Ectodermal cell (in vitro differentiated cells): Measurements from ENCODE around the gene GAPDH.

ENCODE experiments used
- H3K27ac ChIP-seq: 2 replicates; pipeline ENCODE4 v1.7.0; 2013; ENCODE audit warnings: mild to moderate bottlenecking, low read depth, low read length; ENCODE audit not compliant: insufficient read depth, poor library complexity, severe bottlenecking
- H3K27me3 ChIP-seq: 2 replicates; pipeline ENCODE4 v1.7.0; 2013; ENCODE audit warnings: mild to moderate bottlenecking, low read length; ENCODE audit not compliant: insufficient read depth, control insufficient read depth, poor library complexity, severe bottlenecking
- H3K36me3 ChIP-seq: one replicate; pipeline ENCODE4 v1.7.0; 2013; ENCODE audit warnings: low read length; ENCODE audit not compliant: control insufficient read depth, insufficient read depth
- H3K4me1 ChIP-seq: one replicate; pipeline ENCODE4 v1.7.0; 2013; ENCODE audit warnings: low read length; ENCODE audit not compliant: control insufficient read depth, insufficient read depth
- H3K4me3 ChIP-seq: 2 replicates; pipeline ENCODE4 v1.7.0; 2013; ENCODE audit warnings: low read depth, low read length, control low read depth; ENCODE audit not compliant: insufficient read depth
- H3K9me3 ChIP-seq: 2 replicates; pipeline ENCODE4 v1.7.0; 2013; ENCODE audit warnings: mild to moderate bottlenecking, low read length, moderate library complexity; ENCODE audit not compliant: control insufficient read depth
- WGBS, 2 experiments: methylation state at CpG; one replicate each; pipeline ENCODE4 v1.1.7; 2013; ENCODE audit warnings: missing lambda C conversion rate in 2 of 2; 5-methylcytosine and 5-hydroxymethylcytosine counted together

GAPDH gene

DNA sequence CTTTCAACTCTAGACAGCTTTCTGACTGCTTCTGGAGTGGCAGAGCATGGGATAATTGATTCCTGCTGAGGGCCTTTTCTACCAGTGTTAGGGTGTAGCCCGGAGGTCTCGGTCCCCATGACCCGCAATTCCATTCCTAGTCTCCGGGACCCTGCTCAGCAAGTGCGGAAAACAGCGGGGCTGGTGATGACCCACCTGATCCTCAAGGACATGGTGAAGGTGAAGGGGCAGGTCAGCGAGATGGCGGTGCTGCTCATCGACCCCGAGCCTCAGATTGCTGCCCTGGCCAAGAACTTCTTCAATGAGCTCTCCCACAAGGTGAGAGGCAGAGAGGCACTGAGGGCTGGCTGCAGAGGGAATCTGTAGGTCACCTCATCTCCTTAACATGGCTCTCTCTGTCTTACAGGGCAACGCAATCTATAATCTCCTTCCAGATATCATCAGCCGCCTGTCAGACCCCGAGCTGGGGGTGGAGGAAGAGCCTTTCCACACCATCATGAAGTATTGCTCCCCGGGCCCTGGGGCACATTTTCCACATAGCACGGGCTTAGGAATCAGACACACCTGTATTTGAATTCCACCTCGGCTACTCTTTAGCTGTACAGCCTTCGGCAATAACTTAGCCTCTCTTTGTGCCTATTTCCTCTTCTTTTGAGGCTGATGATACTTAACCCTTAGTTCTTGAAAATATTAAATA lies 5.6 kb upstream of the GAPDH start:
- Histone ChIP-seq H3K27ac (no peak overlapping the region), H3K27me3 (no peaks in the 10 kb centered on the region), H3K4me3 (no peak overlapping the region), H3K36me3 (peaks cover 70% of the 10 kb centered on the region), H3K9me3 (no peaks in the 10 kb centered on the region), H3K4me1 (peaks cover 17% of the 10 kb centered on the region)
- 88 to 89% methylated on average over 17 of the region's 17 CpGs for WGBS, 2 experiments

DNA sequence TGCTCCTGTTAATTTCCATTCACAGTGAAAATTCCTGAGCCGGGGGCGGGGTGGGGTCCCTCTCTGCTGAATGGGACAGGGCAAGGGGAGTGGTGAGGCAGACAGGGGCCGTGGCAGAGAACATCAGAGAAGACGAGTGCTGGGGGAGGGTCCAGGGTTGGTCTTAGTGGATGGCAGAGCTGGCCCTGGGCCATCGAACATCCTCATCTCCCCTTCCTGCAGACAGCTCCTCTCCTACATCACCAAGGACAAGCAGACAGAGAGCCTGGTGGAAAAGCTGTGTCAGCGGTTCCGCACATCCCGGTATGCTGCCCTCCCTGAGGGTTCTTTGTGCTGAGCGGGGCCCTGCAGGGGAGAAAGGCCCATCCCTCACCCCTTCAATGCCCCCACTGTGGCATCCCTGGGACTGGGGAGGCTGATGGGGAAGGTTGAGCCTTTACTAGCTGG lies 5.0 kb upstream of the GAPDH start:
- Histone ChIP-seq H3K9me3 (no peaks in the 10 kb centered on the region), H3K4me3 (no peak overlapping the region), H3K27ac (no peak overlapping the region), H3K27me3 (no peaks in the 10 kb centered on the region), H3K36me3 (peaks cover 65% of the 10 kb centered on the region), H3K4me1 (peaks cover 17% of the 10 kb centered on the region)
- WGBS, 2 experiments = 73 to 85% methylated on average over 9 of the region's 9 CpGs

GRCh38 chr12:6530576-6531260 lies 3.6 kb upstream of the GAPDH start:
- H3K27me3 ChIP-seq = no peaks in the 10 kb centered on the region
- H3K4me3 ChIP-seq = no peak overlapping the region
- peaks cover 57% of the 10 kb centered on the region for H3K36me3 ChIP-seq
- H3K4me1 ChIP-seq = peaks cover 18% of the 10 kb centered on the region
- 94 to 97% methylated on average over 18 of the region's 18 CpGs for whole genome bisulfite sequencing, 2 experiments
- no peak overlapping the region for H3K27ac ChIP-seq
- no peaks in the 10 kb centered on the region for H3K9me3 ChIP-seq

DNA sequence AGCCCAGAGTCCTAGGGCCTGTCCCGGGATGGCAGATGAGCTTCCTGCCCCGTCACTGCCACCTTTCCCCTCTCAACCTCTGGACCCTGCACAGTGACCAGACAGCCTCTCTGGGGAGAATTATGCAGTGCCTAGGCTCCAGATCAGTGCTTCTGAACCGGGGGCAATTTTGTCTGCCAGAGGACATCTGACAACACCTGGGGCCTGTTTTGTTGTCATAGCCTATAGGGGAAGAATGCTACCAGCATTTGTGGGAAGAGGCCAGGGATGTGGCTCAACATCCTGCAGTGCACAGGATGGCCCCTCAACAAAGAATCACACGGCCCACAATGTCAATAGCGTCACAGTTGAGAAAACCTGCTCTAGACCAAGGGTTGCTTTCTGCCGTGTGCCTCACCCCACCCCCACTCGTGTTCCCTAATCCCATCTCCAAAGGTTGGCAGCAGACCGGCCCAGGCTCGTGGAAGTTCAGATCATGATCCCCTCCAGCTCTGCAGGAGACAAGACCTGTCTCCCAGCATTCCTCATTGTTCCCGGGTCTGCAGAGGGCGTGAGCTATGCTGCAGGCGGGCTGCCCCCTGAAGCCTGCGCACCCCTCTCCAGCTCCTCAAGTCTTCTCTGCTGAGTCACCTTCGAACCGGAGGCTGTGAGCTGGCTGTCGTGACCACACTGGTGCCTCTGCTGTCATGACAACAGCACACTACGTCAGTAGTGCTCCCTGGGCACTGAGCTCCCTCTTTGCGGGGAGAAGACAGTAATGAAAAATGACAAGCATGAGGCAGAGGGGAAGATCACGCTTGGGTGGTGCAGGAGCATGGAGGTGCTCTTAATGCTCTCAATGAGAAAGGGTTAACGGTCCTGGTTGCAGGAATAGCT lies 2.0 kb upstream of the GAPDH start:
- H3K27me3 ChIP-seq = no peaks in the 10 kb centered on the region
- H3K36me3 ChIP-seq = peaks cover 57% of the 10 kb centered on the region
- peak overlapping the region; percentile 98 for H3K27ac ChIP-seq
- H3K4me1 ChIP-seq = peaks cover 26% of the 10 kb centered on the region
- WGBS, 2 experiments = 23 to 25% methylated on average over 20 of the region's 20 CpGs
- no peaks in the 10 kb centered on the region for H3K9me3 ChIP-seq
- H3K4me3 ChIP-seq = peak overlapping the region; percentile 99

DNA sequence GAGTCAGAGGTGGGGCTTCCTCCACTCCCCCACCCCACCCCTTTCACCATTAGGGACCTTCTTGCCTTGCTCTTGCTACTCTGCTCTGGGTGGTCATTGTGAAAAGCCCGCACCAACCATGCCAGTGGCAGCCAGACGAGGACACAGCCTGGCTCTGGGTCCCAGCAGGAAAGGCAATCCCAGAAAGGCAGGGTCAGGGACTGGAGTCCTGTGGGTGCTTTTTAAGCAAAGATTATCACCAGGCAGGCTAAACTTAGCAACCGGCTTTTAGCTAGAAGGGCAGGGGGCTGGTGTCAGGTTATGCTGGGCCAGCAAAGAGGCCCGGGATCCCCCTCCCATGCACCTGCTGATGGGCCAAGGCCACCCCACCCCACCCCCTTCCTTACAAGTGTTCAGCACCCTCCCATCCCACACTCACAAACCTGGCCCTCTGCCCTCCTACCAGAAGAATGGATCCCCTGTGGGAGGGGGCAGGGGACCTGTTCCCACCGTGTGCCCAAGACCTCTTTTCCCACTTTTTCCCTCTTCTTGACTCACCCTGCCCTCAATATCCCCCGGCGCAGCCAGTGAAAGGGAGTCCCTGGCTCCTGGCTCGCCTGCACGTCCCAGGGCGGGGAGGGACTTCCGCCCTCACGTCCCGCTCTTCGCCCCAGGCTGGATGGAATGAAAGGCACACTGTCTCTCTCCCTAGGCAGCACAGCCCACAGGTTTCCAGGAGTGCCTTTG lies 1.2 kb upstream of the GAPDH start:
- Histone ChIP-seq H3K4me1 (peaks cover 26% of the 10 kb centered on the region), H3K9me3 (no peaks in the 10 kb centered on the region), H3K27me3 (no peaks in the 10 kb centered on the region), H3K4me3 (peak overlapping the region; percentile 99), H3K27ac (peak overlapping the region; percentile 98), H3K36me3 (peaks cover 55% of the 10 kb centered on the region)
- 0 to 1% methylated on average over 14 of the region's 14 CpGs for WGBS, 2 experiments

- Histone ChIP-seq H3K4me1 (peaks cover 26% of the 10 kb centered on the region), H3K36me3 (peaks cover 54% of the 10 kb centered on the region), H3K27me3 (no peaks in the 10 kb centered on the region), H3K4me3 (peak overlapping the region; percentile 99), H3K9me3 (no peaks in the 10 kb centered on the region), H3K27ac (peak overlapping the region; percentile 98)
- WGBS, 2 experiments = 0% methylated on average over 9 of the region's 9 CpGs
Measured at GRCh38 chr12:6533653-6533922, 729 bp upstream of the GAPDH start.

GRCh38 chr12:6534695-6534944 lies 303 bp downstream of the GAPDH start:
- Histone ChIP-seq H3K4me3 (peak overlapping the region; percentile 99), H3K9me3 (no peaks in the 10 kb centered on the region), H3K27ac (peak overlapping the region; percentile 98), H3K4me1 (peaks cover 26% of the 10 kb centered on the region), H3K36me3 (peaks cover 51% of the 10 kb centered on the region), H3K27me3 (no peaks in the 10 kb centered on the region)
- WGBS, 2 experiments = 0% methylated on average over 25 of the region's 25 CpGs

GRCh38 chr12:6534945-6535696 lies 804 bp downstream of the GAPDH start:
- H3K4me3 ChIP-seq = peak overlapping the region; percentile 99
- H3K27ac ChIP-seq = peak overlapping the region; percentile 98
- WGBS, 2 experiments = 0% methylated on average over 52 of the region's 52 CpGs
- H3K9me3 ChIP-seq = no peaks in the 10 kb centered on the region
- H3K4me1 ChIP-seq = peaks cover 26% of the 10 kb centered on the region
- H3K36me3 ChIP-seq = peaks cover 46% of the 10 kb centered on the region
- H3K27me3 ChIP-seq = no peaks in the 10 kb centered on the region

- Histone ChIP-seq H3K4me1 (peaks cover 30% of the 10 kb centered on the region), H3K4me3 (peak overlapping the region; percentile 99), H3K9me3 (no peaks in the 10 kb centered on the region), H3K27ac (no peak overlapping the region), H3K27me3 (no peaks in the 10 kb centered on the region), H3K36me3 (peaks cover 41% of the 10 kb centered on the region)
- 1 to 3% methylated on average over 6 of the region's 6 CpGs for WGBS, 2 experiments
Measured at GRCh38 chr12:6535697-6535946, 1.3 kb downstream of the GAPDH start.
